Liver (tissue), 9 donors: ENCODE measurements around the gene PATE2. TPM values are rescaled to one million over a fixed set of nuclear protein-coding genes. Genes with fewer than 3 reads are reported as not detected.

ENCODE experiments used
- DNase-seq: peaks from one replicate; pipeline ENCODE4 v3.0.0-alpha.2; 2017; ENCODE audit warnings: low spot score
- H3K27ac ChIP-seq, 2 donors: one replicate each; pipeline ENCODE4 v1.7.0; 2013; ENCODE audit warnings: inconsistent platforms in 2 of 2, low read length in 2 of 2, control low read depth in 1 of 2, low read depth in 1 of 2, mild to moderate bottlenecking in 1 of 2
- H3K27me3 ChIP-seq, 4 donors: one replicate each; pipeline versions ENCODE4 v1.6.1 to v1.7.0; 2013; ENCODE audit warnings: low read length in 3 of 4, inconsistent platforms in 1 of 4, mild to moderate bottlenecking in 1 of 4, moderate library complexity in 1 of 4; ENCODE audit not compliant: control insufficient read depth in 4 of 4, insufficient read depth in 4 of 4
- H3K36me3 ChIP-seq, 4 donors: one replicate each; pipeline versions ENCODE4 v1.6.1 to v1.7.0; 2013; ENCODE audit warnings: low read length in 3 of 4, mild to moderate bottlenecking in 3 of 4, low read depth in 1 of 4, moderate library complexity in 1 of 4; ENCODE audit not compliant: control insufficient read depth in 4 of 4, insufficient read depth in 3 of 4
- H3K4me1 ChIP-seq, 4 donors: one replicate each; pipeline versions ENCODE4 v1.6.1 to v1.7.0; 2013; ENCODE audit warnings: low read length in 3 of 4, mild to moderate bottlenecking in 3 of 4, moderate library complexity in 1 of 4; ENCODE audit not compliant: control insufficient read depth in 4 of 4, insufficient read depth in 4 of 4
- H3K4me3 ChIP-seq, 3 donors: one replicate each; pipeline versions ENCODE4 v1.6.1 to v1.7.0; 2013; ENCODE audit warnings: low read length in 3 of 3, control low read depth in 1 of 3, low read depth in 1 of 3, mild to moderate bottlenecking in 1 of 3
- H3K9ac ChIP-seq, 2 donors: one replicate each; pipeline ENCODE4 v1.7.0; 2013; ENCODE audit warnings: low read length in 2 of 2, mild to moderate bottlenecking in 2 of 2, moderate library complexity in 2 of 2, control low read depth in 1 of 2, low read depth in 1 of 2
- H3K9me3 ChIP-seq, 4 donors: one replicate each; pipeline versions ENCODE4 v1.6.1 to v1.7.0; 2013; ENCODE audit warnings: low read length in 3 of 4; ENCODE audit not compliant: control insufficient read depth in 4 of 4
- CTCF ChIP-seq: fragments of 150-350 bp; IDR thresholded peaks from 2 replicates; pipeline ENCODE4 v1.5.1; 2017; ENCODE audit warnings: improper control_type of control experiment, low read depth, low read length; ENCODE audit not compliant: missing input control
- FOXA1 ChIP-seq: IDR thresholded peaks from 2 replicates; pipeline ENCODE4 v1.6.1; 2016; ENCODE audit warnings: antibody characterized with exemption
- JUND ChIP-seq, 2 donors: IDR thresholded peaks; 2 replicates each; pipeline ENCODE4 v1.6.1; 2016; ENCODE audit warnings: antibody characterized with exemption in 2 of 2
- RAD21 ChIP-seq, 2 donors: IDR thresholded peaks; 2 replicates each; pipeline ENCODE4 v1.6.1; 2016; ENCODE audit warnings: antibody characterized with exemption in 2 of 2, mild to moderate bottlenecking in 2 of 2
- SP1 ChIP-seq: IDR thresholded peaks from 2 replicates; pipeline ENCODE4 v1.6.1; 2018; ENCODE audit warnings: antibody characterized with exemption, mild to moderate bottlenecking
- ZBTB33 ChIP-seq: IDR thresholded peaks from 2 replicates; pipeline ENCODE4 v1.6.1; 2016; ENCODE audit warnings: antibody characterized with exemption
- WGBS: extraction: QIAGEN DNeasy Blood & Tissue Kit; methylation state at CpG from one replicate; pipeline ENCODE4 v1.1.7; 2013; 5-methylcytosine and 5-hydroxymethylcytosine counted together
- polyA plus RNA-seq, 2 donors: library from polyadenylated mRNA; stranded (reverse) in 1 of 2; unstranded in 1 of 2; fragments of 200-250 nt in 1 of 2; fragments of >200 nt in 1 of 2; fragmentation: Nextera tagmentation in 1 of 2; extraction: Ambion mirVana in 1 of 2; gene quantifications; one replicate each; pipeline versions ENCODE4 v1.2.1 to v1.2.3, GENCODE V29; 2013 to 2015
- total RNA-seq, 2 donors: library from RNA; depleted of rRNA; stranded (reverse); fragments of >200 nt; gene quantifications; one replicate each; pipeline ENCODE4 v1.2.3, GENCODE V29; 2014
- TF ChIP-seq, protein P1 (sequence below): IDR thresholded peaks from 2 replicates; pipeline ENCODE4 v1.6.1; 2016; ENCODE audit warnings: antibody characterized with exemption
- TF ChIP-seq, protein P2 (sequence below): IDR thresholded peaks from 2 replicates; pipeline ENCODE4 v1.6.1; 2016; ENCODE audit warnings: antibody characterized with exemption, mild to moderate bottlenecking
- donor health status: healthy.
- donor health status: healthy.
- donor health status: healthy.
- donor health status: healthy.
- donor health status: healthy.

The PATE2 gene
- total and polyA plus RNA-seq, 4 donors: not detected

- Histone ChIP-seq H3K9ac (no peak overlapping the region), H3K27ac (no peak overlapping the region), H3K36me3 (no peaks in the 10 kb centered on the region), H3K4me3 (no peak overlapping the region), H3K27me3 (no peaks in the 10 kb centered on the region), H3K4me1 (no peaks in the 10 kb centered on the region), H3K9me3 (no peaks in the 10 kb centered on the region)
- TF ChIP-seq CTCF: no peak
- WGBS: 43% methylated on average over 2 of the region's 2 CpGs
- no peak for DNase-seq
Observed at GRCh38 chr11:125784678-125785077, 6.0 kb upstream of the PATE2 start.

GRCh38 chr11:125777309-125777708 lies 1.3 kb downstream of the PATE2 start:
- 66% methylated on average over 5 of the region's 5 CpGs for WGBS
- no peak for DNase-seq
- TF ChIP-seq, protein P1, sequence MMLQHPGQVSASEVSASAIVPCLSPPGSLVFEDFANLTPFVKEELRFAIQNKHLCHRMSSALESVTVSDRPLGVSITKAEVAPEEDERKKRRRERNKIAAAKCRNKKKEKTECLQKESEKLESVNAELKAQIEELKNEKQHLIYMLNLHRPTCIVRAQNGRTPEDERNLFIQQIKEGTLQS: no peak
- TF ChIP-seq JUND (IDR thresholded peaks at IDR 0.05): no peak
- TF ChIP-seq, protein P2, sequence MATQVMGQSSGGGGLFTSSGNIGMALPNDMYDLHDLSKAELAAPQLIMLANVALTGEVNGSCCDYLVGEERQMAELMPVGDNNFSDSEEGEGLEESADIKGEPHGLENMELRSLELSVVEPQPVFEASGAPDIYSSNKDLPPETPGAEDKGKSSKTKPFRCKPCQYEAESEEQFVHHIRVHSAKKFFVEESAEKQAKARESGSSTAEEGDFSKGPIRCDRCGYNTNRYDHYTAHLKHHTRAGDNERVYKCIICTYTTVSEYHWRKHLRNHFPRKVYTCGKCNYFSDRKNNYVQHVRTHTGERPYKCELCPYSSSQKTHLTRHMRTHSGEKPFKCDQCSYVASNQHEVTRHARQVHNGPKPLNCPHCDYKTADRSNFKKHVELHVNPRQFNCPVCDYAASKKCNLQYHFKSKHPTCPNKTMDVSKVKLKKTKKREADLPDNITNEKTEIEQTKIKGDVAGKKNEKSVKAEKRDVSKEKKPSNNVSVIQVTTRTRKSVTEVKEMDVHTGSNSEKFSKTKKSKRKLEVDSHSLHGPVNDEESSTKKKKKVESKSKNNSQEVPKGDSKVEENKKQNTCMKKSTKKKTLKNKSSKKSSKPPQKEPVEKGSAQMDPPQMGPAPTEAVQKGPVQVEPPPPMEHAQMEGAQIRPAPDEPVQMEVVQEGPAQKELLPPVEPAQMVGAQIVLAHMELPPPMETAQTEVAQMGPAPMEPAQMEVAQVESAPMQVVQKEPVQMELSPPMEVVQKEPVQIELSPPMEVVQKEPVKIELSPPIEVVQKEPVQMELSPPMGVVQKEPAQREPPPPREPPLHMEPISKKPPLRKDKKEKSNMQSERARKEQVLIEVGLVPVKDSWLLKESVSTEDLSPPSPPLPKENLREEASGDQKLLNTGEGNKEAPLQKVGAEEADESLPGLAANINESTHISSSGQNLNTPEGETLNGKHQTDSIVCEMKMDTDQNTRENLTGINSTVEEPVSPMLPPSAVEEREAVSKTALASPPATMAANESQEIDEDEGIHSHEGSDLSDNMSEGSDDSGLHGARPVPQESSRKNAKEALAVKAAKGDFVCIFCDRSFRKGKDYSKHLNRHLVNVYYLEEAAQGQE: no peak
- TF ChIP-seq SP1: no peak
- TF ChIP-seq ZBTB33: no peak
- TF ChIP-seq FOXA1: no peak
- TF ChIP-seq CTCF: no peak
- TF ChIP-seq RAD21 (IDR thresholded peaks at IDR 0.05): no peak
- Histone ChIP-seq H3K9ac (no peak overlapping the region), H3K4me1 (no peaks in the 10 kb centered on the region), H3K27me3 (no peaks in the 10 kb centered on the region), H3K4me3 (no peak overlapping the region), H3K27ac (no peak overlapping the region), H3K9me3 (no peaks in the 10 kb centered on the region), H3K36me3 (no peaks in the 10 kb centered on the region)
